ENCODE measurements around the gene MED17. TPM values are rescaled to one million over a fixed set of nuclear protein-coding genes. Genes with fewer than 3 reads are reported as not detected.
A peak's percentile ranks its signal among the peaks of the same experiment; 100 is the strongest.

The MED17 gene
- total and polyA plus RNA-seq, 5 donors, result 14.7 to 25.1 (median 20.9) TPM

GRCh38 chr11:93840180-93840579, 56.1 kb downstream of the MED17 start:
- DNase-seq (no peak), ATAC-seq (no peak)
- H3K4me3 ChIP-seq (ENCODE audit: low read length), result no peak overlapping the region
- no peaks in the 10 kb centered on the region for H3K9me3 ChIP-seq (ENCODE audit: control insufficient read depth, low read length)
- no peaks in the 10 kb centered on the region for H3K4me1 ChIP-seq (ENCODE audit: control insufficient read depth, insufficient read depth, low read length)
- no peak overlapping the region for H3K27ac ChIP-seq (ENCODE audit: low read length)
- no peaks in the 10 kb centered on the region for H3K27me3 ChIP-seq (ENCODE audit: control insufficient read depth, insufficient read depth)
- WGBS, result 54% methylated on average over 2 of the region's 2 CpGs
- intact Hi-C loops (cut with DNase I), result no loop called here

GRCh38 chr11:93840981-93841380, 56.9 kb downstream of the MED17 start:
- no peak overlapping the region for H3K4me3 ChIP-seq (ENCODE audit: low read length)
- no peaks in the 10 kb centered on the region for H3K4me1 ChIP-seq (ENCODE audit: control insufficient read depth, insufficient read depth, low read length)
- intact Hi-C loops (cut with DNase I), result no loop called here
- 64% methylated on average over 3 of the region's 3 CpGs for WGBS
- no peak for DNase-seq
- no peak overlapping the region for H3K27ac ChIP-seq (ENCODE audit: low read length)
- no peak for ATAC-seq
- H3K27me3 ChIP-seq (ENCODE audit: control insufficient read depth, insufficient read depth), result no peaks in the 10 kb centered on the region
- no peaks in the 10 kb centered on the region for H3K9me3 ChIP-seq (ENCODE audit: control insufficient read depth, low read length)

- Histone ChIP-seq H3K4me1 (ENCODE audit: control insufficient read depth, insufficient read depth, low read length) (no peaks in the 10 kb centered on the region), H3K9me3 (ENCODE audit: control insufficient read depth, low read length) (no peaks in the 10 kb centered on the region), H3K27ac (ENCODE audit: low read length) (no peak overlapping the region), H3K4me3 (ENCODE audit: low read length) (no peak overlapping the region), H3K27me3 (ENCODE audit: control insufficient read depth, insufficient read depth) (no peaks in the 10 kb centered on the region)
- intact Hi-C loops (cut with DNase I), result no loop called here
- 93% methylated on average over 2 of the region's 2 CpGs for WGBS
- ATAC-seq (no peak), DNase-seq (no peak)
Measured at GRCh38 chr11:93841446-93841845, 57.4 kb downstream of the MED17 start.

GRCh38 chr11:93842034-93842433, 58.0 kb downstream of the MED17 start:
- Histone ChIP-seq H3K27me3 (ENCODE audit: control insufficient read depth, insufficient read depth) (no peaks in the 10 kb centered on the region), H3K9me3 (ENCODE audit: control insufficient read depth, low read length) (no peaks in the 10 kb centered on the region), H3K4me3 (ENCODE audit: low read length) (no peak overlapping the region), H3K4me1 (ENCODE audit: control insufficient read depth, insufficient read depth, low read length) (no peaks in the 10 kb centered on the region), H3K27ac (ENCODE audit: low read length) (no peak overlapping the region)
- ATAC-seq (peak in 1 of 2 donors; percentile 11), DNase-seq (no peak)
- 90% methylated on average over 4 of the region's 4 CpGs for whole genome bisulfite sequencing
- intact Hi-C loops (cut with DNase I), result no loop called here

GRCh38 chr11:93842461-93842860, 58.4 kb downstream of the MED17 start:
- no peaks in the 10 kb centered on the region for H3K27me3 ChIP-seq (ENCODE audit: control insufficient read depth, insufficient read depth)
- H3K27ac ChIP-seq (ENCODE audit: low read length), result no peak overlapping the region
- H3K4me1 ChIP-seq (ENCODE audit: control insufficient read depth, insufficient read depth, low read length), result no peaks in the 10 kb centered on the region
- peak; percentile 70 to 96 for ATAC-seq
- no peaks in the 10 kb centered on the region for H3K9me3 ChIP-seq (ENCODE audit: control insufficient read depth, low read length)
- H3K4me3 ChIP-seq (ENCODE audit: low read length), result no peak overlapping the region
- peak; percentile 65 to 77 (median 74) for DNase-seq
- 63% methylated on average over 6 of the region's 6 CpGs for WGBS
- intact Hi-C loops (cut with DNase I), result no loop called here

GRCh38 chr11:93843906-93844305, 59.8 kb downstream of the MED17 start:
- ATAC-seq, result no peak
- no peak overlapping the region for H3K27ac ChIP-seq (ENCODE audit: low read length)
- no peaks in the 10 kb centered on the region for H3K9me3 ChIP-seq (ENCODE audit: control insufficient read depth, low read length)
- intact Hi-C loops (cut with DNase I), result no loop called here
- no peak for DNase-seq
- H3K27me3 ChIP-seq (ENCODE audit: control insufficient read depth, insufficient read depth), result no peaks in the 10 kb centered on the region
- no peaks in the 10 kb centered on the region for H3K4me1 ChIP-seq (ENCODE audit: control insufficient read depth, insufficient read depth, low read length)
- H3K4me3 ChIP-seq (ENCODE audit: low read length), result no peak overlapping the region
- 97% methylated on average over 5 of the region's 5 CpGs for WGBS

GRCh38 chr11:93844568-93844967, 60.5 kb downstream of the MED17 start:
- no peaks in the 10 kb centered on the region for H3K9me3 ChIP-seq (ENCODE audit: control insufficient read depth, low read length)
- no peaks in the 10 kb centered on the region for H3K27me3 ChIP-seq (ENCODE audit: control insufficient read depth, insufficient read depth)
- 77% methylated on average over 7 of the region's 7 CpGs for WGBS
- intact Hi-C loops (cut with DNase I), result no loop called here
- no peak for DNase-seq
- ATAC-seq, result no peak
- H3K27ac ChIP-seq (ENCODE audit: low read length), result no peak overlapping the region
- no peak overlapping the region for H3K4me3 ChIP-seq (ENCODE audit: low read length)
- H3K4me1 ChIP-seq (ENCODE audit: control insufficient read depth, insufficient read depth, low read length), result no peaks in the 10 kb centered on the region

- intact Hi-C loops (cut with DNase I), result no loop called here
- H3K27me3 ChIP-seq (ENCODE audit: control insufficient read depth, insufficient read depth), result no peaks in the 10 kb centered on the region
- H3K27ac ChIP-seq (ENCODE audit: low read length), result no peak overlapping the region
- H3K4me1 ChIP-seq (ENCODE audit: control insufficient read depth, insufficient read depth, low read length), result no peaks in the 10 kb centered on the region
- DNase-seq (no peak), ATAC-seq (no peak)
- no peak overlapping the region for H3K4me3 ChIP-seq (ENCODE audit: low read length)
- H3K9me3 ChIP-seq (ENCODE audit: control insufficient read depth, low read length), result no peaks in the 10 kb centered on the region
- WGBS, result 81% methylated on average over 8 of the region's 8 CpGs
Measured at GRCh38 chr11:93845181-93846092, 61.4 kb downstream of the MED17 start.

GRCh38 chr11:93846411-93846810, 62.3 kb downstream of the MED17 start:
- 62% methylated on average over 2 of the region's 2 CpGs for WGBS
- Histone ChIP-seq H3K27me3 (ENCODE audit: control insufficient read depth, insufficient read depth) (no peaks in the 10 kb centered on the region), H3K27ac (ENCODE audit: low read length) (no peak overlapping the region), H3K4me1 (ENCODE audit: control insufficient read depth, insufficient read depth, low read length) (no peaks in the 10 kb centered on the region), H3K4me3 (ENCODE audit: low read length) (no peak overlapping the region), H3K9me3 (ENCODE audit: control insufficient read depth, low read length) (no peaks in the 10 kb centered on the region)
- intact Hi-C loops (cut with DNase I), result no loop called here
- ATAC-seq (no peak), DNase-seq (no peak)

GRCh38 chr11:93849201-93849600, 65.1 kb downstream of the MED17 start:
- intact Hi-C loops (cut with DNase I), result no loop called here
- no peak overlapping the region for H3K27ac ChIP-seq (ENCODE audit: low read length)
- no peak overlapping the region for H3K4me3 ChIP-seq (ENCODE audit: low read length)
- DNase-seq (no peak), ATAC-seq (no peak)
- no peaks in the 10 kb centered on the region for H3K4me1 ChIP-seq (ENCODE audit: control insufficient read depth, insufficient read depth, low read length)
- 96% methylated on average over 5 of the region's 5 CpGs for WGBS
- H3K9me3 ChIP-seq (ENCODE audit: control insufficient read depth, low read length), result no peaks in the 10 kb centered on the region
- H3K27me3 ChIP-seq (ENCODE audit: control insufficient read depth, insufficient read depth), result no peaks in the 10 kb centered on the region

- WGBS, result 7% methylated on average over 67 of the region's 67 CpGs
- ATAC-seq (peak; percentile 90 to 93), DNase-seq (peak; percentile 53 to 82 (median 80))
Measured at GRCh38 chr11:93849751-93850593, 65.9 kb downstream of the MED17 start.

More at GRCh38 chr11:93849751-93850593, 65.9 kb downstream of the MED17 start:
- Histone ChIP-seq H3K4me3 (ENCODE audit: low read length) (peak overlapping the region; percentile 55), H3K27ac (ENCODE audit: low read length) (no peak overlapping the region), H3K27me3 (ENCODE audit: control insufficient read depth, insufficient read depth) (no peaks in the 10 kb centered on the region), H3K4me1 (ENCODE audit: control insufficient read depth, insufficient read depth, low read length) (no peaks in the 10 kb centered on the region), H3K9me3 (ENCODE audit: control insufficient read depth, low read length) (no peaks in the 10 kb centered on the region)
- intact Hi-C loops (cut with DNase I), result no loop called here
